NT2/D1 (cell line): ENCODE measurements around the gene FKBP9.

ENCODE experiments used
- DNase-seq: peaks from one replicate; pipeline ENCODE4 v3.0.0-alpha.2; 2011; ENCODE audit warnings: low read depth, low spot score
- H3K27me3 ChIP-seq: 2 replicates; pipeline ENCODE4 v1.6.0; 2011; ENCODE audit warnings: mild to moderate bottlenecking; ENCODE audit not compliant: insufficient read length, insufficient read depth
- H3K36me3 ChIP-seq: 2 replicates; pipeline ENCODE4 v1.6.1; 2011; ENCODE audit warnings: mild to moderate bottlenecking, low read length, mixed read lengths; ENCODE audit not compliant: insufficient read depth, insufficient read length
- H3K4me1 ChIP-seq: 2 replicates; pipeline ENCODE4 v1.5.1; 2011; ENCODE audit not compliant: insufficient read depth, insufficient read length
- H3K4me3 ChIP-seq: 2 replicates; pipeline ENCODE4 v1.5.1; 2011; ENCODE audit warnings: low read depth; ENCODE audit not compliant: insufficient read length
- H3K9ac ChIP-seq: 2 replicates; pipeline ENCODE4 v1.6.0; 2011; ENCODE audit warnings: low read depth; ENCODE audit not compliant: insufficient read length
- H3K9me3 ChIP-seq: 2 replicates; pipeline ENCODE4 v1.5.1; 2011; ENCODE audit warnings: mild to moderate bottlenecking, low read length; ENCODE audit not compliant: insufficient read depth
- SUZ12 ChIP-seq: IDR thresholded peaks from 2 replicates; pipeline ENCODE4 v1.6.1; 2011; ENCODE audit not compliant: insufficient read length, insufficient read depth; ENCODE audit errors: extremely low read depth
- YY1 ChIP-seq: IDR thresholded peaks from 2 replicates; pipeline ENCODE4 v1.6.1; 2011; ENCODE audit not compliant: insufficient read length, insufficient read depth
- ZNF274 ChIP-seq: IDR thresholded peaks from 2 replicates; pipeline ENCODE4 v1.6.1; 2011; ENCODE audit warnings: mild to moderate bottlenecking, low read depth, low read length

The FKBP9 gene

GRCh38 chr7:33040803-33041516, 83.7 kb downstream of the FKBP9 start:
- H3K4me3 ChIP-seq = no peak overlapping the region
- no peak for DNase-seq
- H3K9ac ChIP-seq = no peak overlapping the region

DNA sequence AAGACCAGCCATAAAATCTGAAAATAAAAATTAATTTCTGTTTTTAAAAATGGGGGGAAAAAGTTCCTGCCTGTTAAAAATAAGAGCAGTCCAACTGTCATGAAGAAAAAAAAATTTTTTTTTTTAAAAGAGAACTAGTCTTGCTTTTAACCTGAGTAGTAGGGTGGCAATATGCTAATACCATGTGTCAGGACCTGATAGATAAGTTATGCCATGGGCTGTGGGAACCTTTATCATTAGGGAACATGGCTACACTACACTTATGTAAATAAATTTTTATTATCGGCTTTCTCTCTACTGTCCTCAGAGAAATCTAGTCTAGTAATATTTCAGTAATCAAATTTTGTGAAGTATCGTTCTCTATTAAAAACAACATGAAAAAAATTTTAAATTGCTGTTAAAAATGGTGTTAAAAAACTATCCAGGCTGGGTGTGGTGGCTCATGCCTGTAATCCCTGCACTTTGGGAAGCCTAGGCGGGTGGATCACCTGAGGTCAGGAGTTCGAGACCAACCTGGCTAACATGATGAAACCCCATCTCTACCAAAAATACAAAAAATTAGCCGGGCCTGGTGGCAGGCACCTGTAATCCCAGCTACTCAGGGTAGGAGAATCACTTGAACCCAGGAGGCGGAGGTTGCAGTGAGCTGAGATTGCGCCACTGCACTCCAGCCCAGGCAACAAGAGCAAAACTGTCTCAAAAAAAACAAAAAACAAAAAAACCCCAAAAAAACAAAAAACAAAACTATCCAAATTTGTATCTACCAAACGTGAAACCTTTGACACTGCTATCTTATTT, 84.6 kb downstream of the FKBP9 start:
- H3K27me3 ChIP-seq = no peaks in the 10 kb centered on the region
- TF ChIP-seq SUZ12 (no peak), ZNF274 (no peak), YY1 (no peak)
- no peaks in the 10 kb centered on the region for H3K9me3 ChIP-seq
- no peak for DNase-seq
- H3K4me3 ChIP-seq = no peak overlapping the region
- no peak overlapping the region for H3K9ac ChIP-seq
- H3K4me1 ChIP-seq = no peaks in the 10 kb centered on the region
- no peaks in the 10 kb centered on the region for H3K36me3 ChIP-seq

More at GRCh38 chr7:33040803-33041516, 83.7 kb downstream of the FKBP9 start:
- Histone ChIP-seq H3K4me1 (no peaks in the 10 kb centered on the region), H3K36me3 (peaks cover 4% of the 10 kb centered on the region), H3K27me3 (no peaks in the 10 kb centered on the region), H3K9me3 (no peaks in the 10 kb centered on the region)
- no peak for TF ChIP-seq SUZ12
- TF ChIP-seq ZNF274 = no peak
- TF ChIP-seq YY1 = no peak

DNA sequence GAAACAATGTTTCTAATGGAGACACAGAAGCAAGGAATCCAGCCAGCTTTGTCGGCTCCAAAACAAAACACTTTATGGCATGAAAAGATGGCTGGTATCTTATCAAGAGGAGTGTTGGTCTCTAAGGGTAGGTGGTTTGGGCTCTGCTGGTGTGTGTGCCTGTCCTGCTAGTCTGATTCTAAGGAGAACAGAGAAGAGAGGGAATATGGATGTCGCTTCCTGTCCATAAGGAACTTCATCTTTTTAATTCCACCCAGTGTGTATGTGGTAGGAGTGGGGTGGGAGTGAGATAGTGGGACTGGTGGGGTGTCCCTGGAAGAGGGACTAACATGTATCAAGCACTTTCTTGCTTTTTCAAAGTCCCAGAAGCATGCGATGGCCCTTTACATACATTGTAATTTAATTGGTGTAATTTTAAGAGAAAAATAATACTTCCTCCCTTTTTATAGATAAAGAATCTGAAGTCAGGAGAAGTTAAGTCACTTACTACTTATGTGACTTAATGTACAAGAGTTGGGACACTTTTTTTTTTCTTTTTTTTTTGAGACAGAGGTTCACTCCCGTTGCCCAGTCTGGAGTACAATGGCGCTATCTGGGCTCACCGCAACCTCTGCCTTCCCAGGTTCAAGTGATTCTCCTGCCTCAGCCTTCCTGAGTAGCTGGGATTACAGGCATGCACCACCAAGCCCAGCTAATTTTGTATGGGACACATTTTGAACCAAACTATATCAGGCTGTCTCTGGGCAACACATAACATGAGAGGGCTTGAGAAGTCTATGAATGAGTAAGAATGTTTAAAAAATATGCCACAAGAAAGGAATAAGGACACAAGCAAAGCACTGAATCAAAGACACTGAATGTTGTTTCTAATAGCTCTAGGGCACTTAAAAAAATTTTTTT, 86.5 kb downstream of the FKBP9 start:
- Histone ChIP-seq H3K9me3 (no peaks in the 10 kb centered on the region), H3K4me1 (no peaks in the 10 kb centered on the region), H3K4me3 (no peak overlapping the region), H3K36me3 (peaks cover 2% of the 10 kb centered on the region), H3K9ac (no peak overlapping the region), H3K27me3 (no peaks in the 10 kb centered on the region)
- TF ChIP-seq SUZ12 = no peak
- TF ChIP-seq ZNF274 = no peak
- TF ChIP-seq YY1 = no peak
- DNase-seq = no peak

- no peaks in the 10 kb centered on the region for H3K4me1 ChIP-seq
- no peak for DNase-seq
Measured at GRCh38 chr7:33044401-33044718, 87.1 kb downstream of the FKBP9 start.

DNA sequence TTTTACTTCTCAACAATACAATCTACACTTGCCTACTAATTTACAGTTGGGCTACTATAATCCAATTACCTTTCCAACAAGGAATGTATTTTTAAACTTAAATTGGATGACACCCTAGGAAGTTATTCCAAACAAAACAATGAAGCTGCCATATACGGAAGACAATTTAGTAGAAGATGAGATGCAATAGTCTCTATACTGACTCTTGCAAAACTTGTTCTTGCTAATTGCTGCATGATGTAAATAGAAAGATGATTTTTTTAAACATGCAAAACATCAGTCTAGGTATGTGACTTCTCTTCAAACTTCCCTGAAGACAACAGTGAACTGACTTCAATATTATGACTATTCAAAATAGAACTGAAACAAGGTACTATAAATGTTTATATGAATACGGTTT, 87.7 kb downstream of the FKBP9 start:
- Histone ChIP-seq H3K9me3 (no peaks in the 10 kb centered on the region), H3K4me1 (no peaks in the 10 kb centered on the region), H3K36me3 (peaks cover 2% of the 10 kb centered on the region), H3K27me3 (no peaks in the 10 kb centered on the region), H3K9ac (no peak overlapping the region), H3K4me3 (no peak overlapping the region)
- TF ChIP-seq YY1 (no peak), SUZ12 (no peak), ZNF274 (no peak)
- no peak for DNase-seq

More at GRCh38 chr7:33044401-33044718, 87.1 kb downstream of the FKBP9 start:
- TF ChIP-seq SUZ12 (no peak), ZNF274 (no peak), YY1 (no peak)
- H3K9ac ChIP-seq = no peak overlapping the region
- H3K36me3 ChIP-seq = peaks cover 2% of the 10 kb centered on the region
- H3K27me3 ChIP-seq = no peaks in the 10 kb centered on the region
- no peak overlapping the region for H3K4me3 ChIP-seq
- H3K9me3 ChIP-seq = no peaks in the 10 kb centered on the region

- no peaks in the 10 kb centered on the region for H3K9me3 ChIP-seq
- H3K36me3 ChIP-seq = peaks cover 5% of the 10 kb centered on the region
- DNase-seq = no peak
- H3K27me3 ChIP-seq = no peaks in the 10 kb centered on the region
- no peaks in the 10 kb centered on the region for H3K4me1 ChIP-seq
- no peak overlapping the region for H3K4me3 ChIP-seq
- TF ChIP-seq YY1 (no peak), SUZ12 (no peak), ZNF274 (no peak)
- no peak overlapping the region for H3K9ac ChIP-seq
Measured at GRCh38 chr7:33048257-33048656, 91.0 kb downstream of the FKBP9 start.
